SU-DHL-6 (cell line): Measurements from ENCODE around the gene OR4D11.

Source experiments
- EZH2phosphoT487 ChIP-seq: fragments of 200-600 bp; sonication (generic), shearing (Covaris generic); conservative IDR thresholded peaks from 2 replicates; pipeline ENCODE4 v1.6.1; 2018; ENCODE audit warnings: mild to moderate bottlenecking, antibody characterized with exemption, low read length, moderate library complexity, mixed read lengths
- TF ChIP-seq, protein P1 (sequence below): fragments of 200-600 bp; sonication (generic); IDR thresholded peaks from one replicate; pipeline ENCODE4 v1.5.1; 2017; ENCODE audit warnings: antibody characterized with exemption, mild to moderate bottlenecking, low read length, moderate library complexity; ENCODE audit not compliant: insufficient read depth, poor library complexity, severe bottlenecking

DNA sequence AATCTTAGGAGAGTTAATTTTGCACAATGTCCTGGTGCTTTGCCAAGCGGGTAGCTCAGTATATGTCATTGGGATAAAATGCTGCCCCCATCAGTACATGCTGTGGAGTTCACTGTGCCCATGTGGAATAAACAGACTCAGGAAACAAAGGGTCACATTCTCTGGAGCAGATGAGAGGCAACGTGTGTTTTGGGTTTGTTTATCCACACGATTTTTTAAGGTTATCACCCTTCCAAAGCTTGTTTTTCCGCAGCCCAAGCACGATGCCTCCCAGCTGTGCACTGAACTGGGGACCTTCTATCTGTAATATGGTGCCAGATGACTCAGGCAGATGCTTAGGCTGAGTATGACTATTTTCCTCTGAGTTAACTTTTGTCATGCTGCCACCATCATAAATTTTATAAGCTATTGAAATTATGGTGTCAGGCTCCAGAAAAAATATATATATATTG, 40.2 kb upstream of the OR4D11 start:
- TF ChIP-seq, protein P1, sequence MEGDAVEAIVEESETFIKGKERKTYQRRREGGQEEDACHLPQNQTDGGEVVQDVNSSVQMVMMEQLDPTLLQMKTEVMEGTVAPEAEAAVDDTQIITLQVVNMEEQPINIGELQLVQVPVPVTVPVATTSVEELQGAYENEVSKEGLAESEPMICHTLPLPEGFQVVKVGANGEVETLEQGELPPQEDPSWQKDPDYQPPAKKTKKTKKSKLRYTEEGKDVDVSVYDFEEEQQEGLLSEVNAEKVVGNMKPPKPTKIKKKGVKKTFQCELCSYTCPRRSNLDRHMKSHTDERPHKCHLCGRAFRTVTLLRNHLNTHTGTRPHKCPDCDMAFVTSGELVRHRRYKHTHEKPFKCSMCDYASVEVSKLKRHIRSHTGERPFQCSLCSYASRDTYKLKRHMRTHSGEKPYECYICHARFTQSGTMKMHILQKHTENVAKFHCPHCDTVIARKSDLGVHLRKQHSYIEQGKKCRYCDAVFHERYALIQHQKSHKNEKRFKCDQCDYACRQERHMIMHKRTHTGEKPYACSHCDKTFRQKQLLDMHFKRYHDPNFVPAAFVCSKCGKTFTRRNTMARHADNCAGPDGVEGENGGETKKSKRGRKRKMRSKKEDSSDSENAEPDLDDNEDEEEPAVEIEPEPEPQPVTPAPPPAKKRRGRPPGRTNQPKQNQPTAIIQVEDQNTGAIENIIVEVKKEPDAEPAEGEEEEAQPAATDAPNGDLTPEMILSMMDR = no peak
- no peak for TF ChIP-seq EZH2phosphoT487
